HEK293 (cell line): Measurements from ENCODE around the gene NELFB.

Experiments
- CTCF ChIA-PET: fragments of 350-600 bp; formaldehyde crosslinking; extraction: SDS; loops from one replicate; lab custom pipeline; 2021; ENCODE audit warnings: antibody characterized with exemption; lab: Yijun Ruan, JAX
- POLR2A ChIA-PET: fragments of 300-600 bp; formaldehyde crosslinking; extraction: SDS; loops from one replicate; lab custom pipeline; 2020; ENCODE audit warnings: antibody characterized with exemption, inconsistent platforms; lab: Yijun Ruan, JAX
- H3K27ac ChIP-seq: fragments of 200-500 bp; sonication (Bioruptor generic); 2 replicates; pipeline ENCODE4 v1.5.1; 2014; ENCODE audit warnings: low read depth, low read length, control low read depth, inconsistent platforms; ENCODE audit errors: extremely low read depth
- H3K36me3 ChIP-seq, 2 experiments: fragments of 200-500 bp in 1 of 2; sonication (Bioruptor generic) in 1 of 2; 1 replicate in 1 of 2; 2 replicates in 1 of 2; pipeline ENCODE4 v1.5.1; 2014 to 2017; ENCODE audit warnings: inconsistent platforms in 2 of 2, low read length in 2 of 2; ENCODE audit not compliant: control insufficient read depth in 2 of 2, insufficient read depth in 1 of 2
- H3K4me1 ChIP-seq: fragments of 200-500 bp; sonication (Bioruptor generic); 2 replicates; pipeline ENCODE4 v1.5.1; 2014; ENCODE audit warnings: mild to moderate bottlenecking, low read length, inconsistent platforms; ENCODE audit not compliant: control insufficient read depth, insufficient read depth
- H3K4me3 ChIP-seq: 2 replicates; pipeline ENCODE4 v1.5.1; 2011; ENCODE audit warnings: low read depth, mild to moderate bottlenecking, control low read depth, low read length, moderate library complexity
- H3K9me3 ChIP-seq: fragments of 200-500 bp; sonication (Bioruptor generic); 2 replicates; pipeline ENCODE4 v1.5.1; 2014; ENCODE audit warnings: low read depth, low read length, inconsistent platforms; ENCODE audit not compliant: control insufficient read depth, insufficient read depth
- GLIS1 ChIP-seq: fragments of 450-650 bp; formaldehyde crosslinking; IDR thresholded peaks from 2 replicates; pipeline ENCODE4 v1.5.1; 2016; ENCODE audit warnings: missing biosample characterization, missing genetic modification characterization
- GLIS2 ChIP-seq: fragments of 450-650 bp; formaldehyde crosslinking; IDR thresholded peaks from 2 replicates; pipeline ENCODE4 v1.5.1; 2016; ENCODE audit warnings: missing biosample characterization, missing genetic modification characterization
- HIC1 ChIP-seq: fragments of 450-650 bp; formaldehyde crosslinking; IDR thresholded peaks from 2 replicates; pipeline ENCODE4 v1.5.1; 2016; ENCODE audit warnings: missing biosample characterization, missing genetic modification characterization
- KLF1 ChIP-seq: fragments of 450-650 bp; formaldehyde crosslinking; IDR thresholded peaks from 2 replicates; pipeline ENCODE4 v1.5.1; 2016; ENCODE audit warnings: missing biosample characterization, missing genetic modification characterization
- KLF10 ChIP-seq: fragments of 450-650 bp; IDR thresholded peaks from 2 replicates; pipeline ENCODE4 v1.5.1; 2018; ENCODE audit warnings: missing biosample characterization, mild to moderate bottlenecking, missing genetic modification characterization
- KLF17 ChIP-seq: fragments of 450-650 bp; formaldehyde crosslinking; IDR thresholded peaks from 2 replicates; pipeline ENCODE4 v1.5.1; 2016; ENCODE audit warnings: missing biosample characterization, missing genetic modification characterization
- KLF8 ChIP-seq: fragments of 450-650 bp; formaldehyde crosslinking; IDR thresholded peaks from 2 replicates; pipeline ENCODE4 v1.5.1; 2016; ENCODE audit warnings: missing biosample characterization, missing genetic modification characterization
- KLF9 ChIP-seq: fragments of 450-650 bp; formaldehyde crosslinking; IDR thresholded peaks from 2 replicates; pipeline ENCODE4 v1.5.1; 2016; ENCODE audit warnings: missing biosample characterization, missing genetic modification characterization, low read depth
- PATZ1 ChIP-seq: fragments of 450-650 bp; formaldehyde crosslinking; IDR thresholded peaks from 2 replicates; pipeline ENCODE4 v1.5.1; 2016; ENCODE audit warnings: missing biosample characterization, missing genetic modification characterization
- SP3 ChIP-seq: fragments of 450-650 bp; formaldehyde crosslinking; IDR thresholded peaks from 2 replicates; pipeline ENCODE4 v1.5.1; 2016; ENCODE audit warnings: missing biosample characterization, missing genetic modification characterization
- ZBTB8A ChIP-seq: fragments of 450-650 bp; formaldehyde crosslinking; IDR thresholded peaks from 2 replicates; pipeline ENCODE4 v1.5.1; 2016; ENCODE audit warnings: missing biosample characterization, missing genetic modification characterization
- ZIC2 ChIP-seq: fragments of 450-650 bp; formaldehyde crosslinking; IDR thresholded peaks from 2 replicates; pipeline ENCODE4 v1.5.1; 2016; ENCODE audit warnings: missing biosample characterization, missing genetic modification characterization
- ZNF157 ChIP-seq: fragments of 450-650 bp; formaldehyde crosslinking; IDR thresholded peaks from 2 replicates; pipeline ENCODE4 v1.5.1; 2016; ENCODE audit warnings: missing biosample characterization, missing genetic modification characterization
- ZNF18 ChIP-seq: fragments of 450-650 bp; formaldehyde crosslinking; IDR thresholded peaks from 2 replicates; pipeline ENCODE4 v1.5.1; 2016; ENCODE audit warnings: missing biosample characterization, missing genetic modification characterization
- ZNF184 ChIP-seq: fragments of 450-650 bp; IDR thresholded peaks from 2 replicates; pipeline ENCODE4 v1.5.1; 2018; ENCODE audit warnings: missing biosample characterization, mild to moderate bottlenecking, missing genetic modification characterization
- ZNF341 ChIP-seq: fragments of 450-650 bp; formaldehyde crosslinking; IDR thresholded peaks from 2 replicates; pipeline ENCODE4; 2016; ENCODE audit warnings: low read depth, missing biosample characterization, missing genetic modification characterization
- ZNF37A ChIP-seq: fragments of 450-650 bp; IDR thresholded peaks from 2 replicates; pipeline ENCODE4 v1.5.1; 2018; ENCODE audit warnings: missing biosample characterization, missing genetic modification characterization
- ZNF596 ChIP-seq: fragments of 450-650 bp; IDR thresholded peaks from 2 replicates; pipeline ENCODE4 v1.5.0; 2018; ENCODE audit warnings: missing biosample characterization, mild to moderate bottlenecking, missing genetic modification characterization, moderate library complexity
- ZNF629 ChIP-seq: fragments of 450-650 bp; formaldehyde crosslinking; IDR thresholded peaks from 2 replicates; pipeline ENCODE4 v1.5.1; 2017; ENCODE audit warnings: missing biosample characterization, missing genetic modification characterization
- ZXDB ChIP-seq: fragments of 450-650 bp; formaldehyde crosslinking; IDR thresholded peaks from 2 replicates; pipeline ENCODE4 v1.5.1; 2016; ENCODE audit warnings: missing biosample characterization, missing genetic modification characterization

Gene NELFB

GRCh38 chr9:137309368-137310188 lies 54.5 kb downstream of the NELFB start (continued):
- TF ChIP-seq ZNF596 (tag by site-specific recombination) (no peak), ZNF184 (tag by site-specific recombination) (no peak)

- 0 out of 2 replicates have a peak, but pooled peaks have one; percentile 37 for TF ChIP-seq KLF10 (tag by site-specific recombination)
- TF ChIP-seq GLIS2 (tag by site-specific recombination): peak; percentile 70; the same call in 1 of the 2 replicates
- no peak for TF ChIP-seq ZNF18 (tag by site-specific recombination)
- no peak for TF ChIP-seq ZNF157 (tag by site-specific recombination)
- no peak for TF ChIP-seq KLF17 (tag by site-specific recombination)
- 0 out of 2 replicates have a peak, but pooled peaks have one; percentile 25 for TF ChIP-seq HIC1 (tag by site-specific recombination)
- TF ChIP-seq KLF9: no peak
- peak; percentile 12; the same call in 1 of the 2 replicates for TF ChIP-seq KLF8 (tag by site-specific recombination)
- TF ChIP-seq GLIS1 (tag by site-specific recombination): peak; percentile 87
- peak; percentile 88 for TF ChIP-seq ZNF341 (tag by site-specific recombination)
- TF ChIP-seq KLF1: peak; percentile 35; the same call in 1 of the 2 replicates
- TF ChIP-seq SP3 (tag by site-specific recombination): 0 out of 2 replicates have a peak, but pooled peaks have one; percentile 25
- 0 out of 2 replicates have a peak, but pooled peaks have one; percentile 40 for TF ChIP-seq ZBTB8A (tag by site-specific recombination)
- 0 out of 2 replicates have a peak, but pooled peaks have one; percentile 43 for TF ChIP-seq ZNF629
- peak; percentile 50; the same call in 1 of the 2 replicates for TF ChIP-seq PATZ1 (tag by site-specific recombination)
- peak; percentile 46 for TF ChIP-seq ZIC2
- peak; percentile 88 for TF ChIP-seq ZXDB (tag by site-specific recombination)
- no peak for TF ChIP-seq ZNF37A
- H3K9me3 ChIP-seq: no peaks in the 10 kb centered on the region
- no peaks in the 10 kb centered on the region for H3K36me3 ChIP-seq
- H3K4me1 ChIP-seq: no peaks in the 10 kb centered on the region; the same call in 1 of the 2 replicates
- POLR2A ChIA-PET: interaction anchor here (1.3 to 5.4 kb wide), 3 partner anchors 9 to 67 kb away, joined by 3 to 40 read pairs (median 4); partner anchors contain the start of gene NRARP
- CTCF ChIA-PET: interaction anchor here (0.8 to 0.9 kb wide), 2 partner anchors 8 to 24 kb away, joined by 4 to 6 read pairs; partner anchors contain the start of gene NRARP
- H3K27ac ChIP-seq: no peak overlapping the region
- no peak overlapping the region for H3K4me3 ChIP-seq
Observed at GRCh38 chr9:137310189-137311052, 55.3 kb downstream of the NELFB start.
